Activated naive CD4-positive, alpha-beta T cell treated with anti-CD3 and anti-CD28 coated beads, Interleukin-2, amount 50 U/mL, for 16 hours (primary cell): Measurements from ENCODE around the gene ZFAND3.
"Not testable (repeated sequence)": the region's sequence is repeated elsewhere in the genome, so short reads cannot be mapped to it uniquely, and the experiment has no call there.

Experiments
- DNase-seq: peaks from one replicate; pipeline ENCODE4 v3.0.0-alpha.2; 2020

Gene ZFAND3

GRCh38 chr6:37866590-37867507 is 47.3 kb downstream of the ZFAND3 start:
- DNase-seq: no peak

- DNase-seq: no peak
Observed at GRCh38 chr6:37867756-37868446, 48.4 kb downstream of the ZFAND3 start.

- no peak for DNase-seq
Observed at GRCh38 chr6:37868447-37868825, 48.9 kb downstream of the ZFAND3 start.

GRCh38 chr6:37871616-37872372 is 52.3 kb downstream of the ZFAND3 start:
- no peak for DNase-seq

- no peak for DNase-seq
Observed at GRCh38 chr6:37872373-37872745, 52.8 kb downstream of the ZFAND3 start.

GRCh38 chr6:37874726-37875125 is 55.2 kb downstream of the ZFAND3 start:
- DNase-seq: no peak

GRCh38 chr6:37875561-37876309 is 56.2 kb downstream of the ZFAND3 start:
- DNase-seq: no peak

- no peak for DNase-seq
Observed at GRCh38 chr6:37876843-37877242, 57.3 kb downstream of the ZFAND3 start.

GRCh38 chr6:37877373-37878149 is 58.0 kb downstream of the ZFAND3 start:
- DNase-seq: no peak

GRCh38 chr6:37878150-37878710 is 58.7 kb downstream of the ZFAND3 start:
- no peak for DNase-seq

- not testable (repeated sequence) for DNase-seq
Observed at GRCh38 chr6:37880602-37881001, 61.1 kb downstream of the ZFAND3 start.

GRCh38 chr6:37882292-37882691 is 62.8 kb downstream of the ZFAND3 start:
- no peak for DNase-seq

GRCh38 chr6:37882724-37883413 is 63.3 kb downstream of the ZFAND3 start:
- no peak for DNase-seq

GRCh38 chr6:37884548-37884947 is 65.0 kb downstream of the ZFAND3 start:
- no peak for DNase-seq

- DNase-seq: no peak
Observed at GRCh38 chr6:37889051-37889450, 69.5 kb downstream of the ZFAND3 start.

GRCh38 chr6:37889486-37889885 is 70.0 kb downstream of the ZFAND3 start:
- DNase-seq: no peak

- DNase-seq: no peak
Observed at GRCh38 chr6:37891072-37891471, 71.5 kb downstream of the ZFAND3 start.

GRCh38 chr6:37893257-37893656 is 73.7 kb downstream of the ZFAND3 start:
- DNase-seq: no peak

- DNase-seq: not testable (repeated sequence)
Observed at GRCh38 chr6:37893734-37894133, 74.2 kb downstream of the ZFAND3 start.

GRCh38 chr6:37894585-37894984 is 75.1 kb downstream of the ZFAND3 start:
- no peak for DNase-seq

GRCh38 chr6:37897321-37897720 is 77.8 kb downstream of the ZFAND3 start:
- DNase-seq: no peak
